ENCODE data around the gene GCNT4.

Gene GCNT4

GRCh38 chr5:75067434-75067833 is 15.1 kb upstream of the GCNT4 start:
- Histone ChIP-seq H3K36me3 (ENCODE audit: insufficient read depth, low read length) (no peaks in the 10 kb centered on the region), H3K4me1 (ENCODE audit: insufficient read depth, low read length, severe bottlenecking) (no peaks in the 10 kb centered on the region), H3K9me3 (ENCODE audit: low read length) (no peaks in the 10 kb centered on the region), H3K4me2 (ENCODE audit: low read length) (no peak overlapping the region), H4K20me1 (ENCODE audit: insufficient read depth, low read length) (no peaks in the 10 kb centered on the region), H3K27ac (ENCODE audit: low read depth, low read length, poor library complexity, severe bottlenecking) (no peak overlapping the region), H3K27me3 (ENCODE audit: insufficient read depth, low read length) (no peaks in the 10 kb centered on the region), H3K9ac (ENCODE audit: low read length) (no peak overlapping the region), H2AFZ (ENCODE audit: low read length) (no peak overlapping the region), H3F3A (ENCODE audit: insufficient read depth, low read length) (no peaks in the 10 kb centered on the region), H3K9me2 (ENCODE audit: low read depth, low read length) (no peaks in the 10 kb centered on the region), H3K79me2 (ENCODE audit: insufficient read depth, low read length) (no peaks in the 10 kb centered on the region), H3K4me3 (ENCODE audit: low read depth, low read length, poor library complexity, severe bottlenecking) (no peak overlapping the region)
- TF ChIP-seq EZH2 (IDR thresholded peaks at IDR 0.05; ENCODE audit: borderline replicate concordance, low read length): no peak
- no peak for TF ChIP-seq CTCF (IDR thresholded peaks at IDR 0.05; ENCODE audit: low read length)

GRCh38 chr5:75062925-75063531 is 10.7 kb upstream of the GCNT4 start:
- no peak for TF ChIP-seq EZH2 (IDR thresholded peaks at IDR 0.05; ENCODE audit: borderline replicate concordance, low read length)
- no peak for TF ChIP-seq CTCF (IDR thresholded peaks at IDR 0.05; ENCODE audit: low read length)
- H3K79me2 ChIP-seq (ENCODE audit: insufficient read depth, low read length): no peaks in the 10 kb centered on the region
- H3K36me3 ChIP-seq (ENCODE audit: insufficient read depth, low read length): no peaks in the 10 kb centered on the region
- no peaks in the 10 kb centered on the region for H3K9me2 ChIP-seq (ENCODE audit: low read depth, low read length)
- H3K9ac ChIP-seq (ENCODE audit: low read length): no peak overlapping the region
- H3K27me3 ChIP-seq (ENCODE audit: insufficient read depth, low read length): no peaks in the 10 kb centered on the region
- no peaks in the 10 kb centered on the region for H3K9me3 ChIP-seq (ENCODE audit: low read length)
- no peaks in the 10 kb centered on the region for H3F3A ChIP-seq (ENCODE audit: insufficient read depth, low read length)
- H2AFZ ChIP-seq (ENCODE audit: low read length): no peak overlapping the region
- no peak overlapping the region for H3K27ac ChIP-seq (ENCODE audit: low read depth, low read length, poor library complexity, severe bottlenecking)
- H3K4me2 ChIP-seq (ENCODE audit: low read length): no peak overlapping the region
- H4K20me1 ChIP-seq (ENCODE audit: insufficient read depth, low read length): no peaks in the 10 kb centered on the region
- H3K4me1 ChIP-seq (ENCODE audit: insufficient read depth, low read length, severe bottlenecking): no peaks in the 10 kb centered on the region
- no peak overlapping the region for H3K4me3 ChIP-seq (ENCODE audit: low read depth, low read length, poor library complexity, severe bottlenecking)

- no peak overlapping the region for H2AFZ ChIP-seq (ENCODE audit: low read length)
- H3K79me2 ChIP-seq (ENCODE audit: insufficient read depth, low read length): no peaks in the 10 kb centered on the region
- no peaks in the 10 kb centered on the region for H4K20me1 ChIP-seq (ENCODE audit: insufficient read depth, low read length)
- H3K9me3 ChIP-seq (ENCODE audit: low read length): no peaks in the 10 kb centered on the region
- no peak overlapping the region for H3K4me2 ChIP-seq (ENCODE audit: low read length)
- H3K4me1 ChIP-seq (ENCODE audit: insufficient read depth, low read length, severe bottlenecking): no peaks in the 10 kb centered on the region
- no peak for TF ChIP-seq EZH2 (IDR thresholded peaks at IDR 0.05; ENCODE audit: borderline replicate concordance, low read length)
- TF ChIP-seq CTCF (IDR thresholded peaks at IDR 0.05; ENCODE audit: low read length): no peak
- no peaks in the 10 kb centered on the region for H3K9me2 ChIP-seq (ENCODE audit: low read depth, low read length)
- H3K9ac ChIP-seq (ENCODE audit: low read length): no peak overlapping the region
- no peaks in the 10 kb centered on the region for H3K36me3 ChIP-seq (ENCODE audit: insufficient read depth, low read length)
- no peaks in the 10 kb centered on the region for H3K27me3 ChIP-seq (ENCODE audit: insufficient read depth, low read length)
- H3K4me3 ChIP-seq (ENCODE audit: low read depth, low read length, poor library complexity, severe bottlenecking): no peak overlapping the region
- no peak overlapping the region for H3K27ac ChIP-seq (ENCODE audit: low read depth, low read length, poor library complexity, severe bottlenecking)
- no peaks in the 10 kb centered on the region for H3F3A ChIP-seq (ENCODE audit: insufficient read depth, low read length)
These were observed 7.7 kb upstream of the GCNT4 start for GRCh38 chr5:75059912-75060545.

Measured in OCI-LY1 (cell line).